HG03442 (cell line): ENCODE data around the gene FTCD.
"Not testable (repeated sequence)": the region's sequence is repeated elsewhere in the genome, so short reads cannot be mapped to it uniquely, and the experiment has no call there.

Source experiments
- ATAC-seq: cut with Tn5 transposase; IDR thresholded peaks from one replicate; pipeline ENCODE4 v1.9.1; 2021; ENCODE audit warnings: mild to moderate bottlenecking, moderate library complexity; ENCODE audit not compliant: unreplicated experiment

FTCD gene

GRCh38 chr21:46171996-46172862 is 16.9 kb upstream of the FTCD start:
- ATAC-seq: no peak

- ATAC-seq: no peak
Observed at GRCh38 chr21:46171585-46171984, 16.2 kb upstream of the FTCD start.

- not testable (repeated sequence) for ATAC-seq
Observed at GRCh38 chr21:46170436-46171193, 15.2 kb upstream of the FTCD start.

- ATAC-seq: no peak
Observed at GRCh38 chr21:46168659-46169386, 13.4 kb upstream of the FTCD start.

DNA sequence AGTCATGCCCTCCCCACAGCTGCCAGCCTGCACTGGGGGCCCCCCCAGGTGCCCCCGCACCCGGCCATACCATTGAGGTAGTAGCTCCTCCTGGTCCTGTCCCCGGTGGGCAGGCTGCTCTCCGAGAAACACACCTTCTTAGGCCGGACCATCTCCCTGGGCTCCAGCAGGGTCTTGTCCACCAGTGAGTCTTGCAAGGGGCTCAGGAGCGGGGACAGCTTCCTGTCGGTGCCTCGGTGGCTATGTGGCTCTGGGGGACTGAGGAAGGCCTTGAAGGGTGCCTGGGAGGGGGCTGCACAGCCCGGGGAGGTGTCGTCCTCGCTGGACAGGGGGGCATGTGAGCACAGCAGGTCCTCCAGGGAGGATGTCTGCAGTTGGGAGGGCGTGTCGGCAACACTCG is 12.9 kb upstream of the FTCD start:
- ATAC-seq: no peak

DNA sequence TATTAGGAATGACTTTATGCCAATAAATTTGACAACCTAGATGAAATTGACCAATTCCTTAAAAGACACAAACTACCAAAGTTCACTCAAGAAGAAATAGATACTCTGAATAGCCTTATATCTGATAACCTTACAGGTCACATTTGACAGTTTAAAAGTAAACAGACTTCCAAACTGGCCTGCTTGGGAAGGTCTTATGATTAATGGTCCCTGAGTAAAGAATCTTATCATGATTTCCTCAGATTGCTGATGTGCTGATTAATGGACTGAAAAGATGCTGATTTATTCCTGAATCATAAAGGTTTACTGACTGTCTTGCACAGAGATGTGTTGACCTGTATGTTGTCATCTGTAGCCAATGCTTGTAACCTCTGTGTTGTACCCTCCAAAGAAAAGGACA is 9.7 kb upstream of the FTCD start:
- ATAC-seq: no peak

- no peak for ATAC-seq
Observed at GRCh38 chr21:46163380-46163779, 8.0 kb upstream of the FTCD start.

DNA sequence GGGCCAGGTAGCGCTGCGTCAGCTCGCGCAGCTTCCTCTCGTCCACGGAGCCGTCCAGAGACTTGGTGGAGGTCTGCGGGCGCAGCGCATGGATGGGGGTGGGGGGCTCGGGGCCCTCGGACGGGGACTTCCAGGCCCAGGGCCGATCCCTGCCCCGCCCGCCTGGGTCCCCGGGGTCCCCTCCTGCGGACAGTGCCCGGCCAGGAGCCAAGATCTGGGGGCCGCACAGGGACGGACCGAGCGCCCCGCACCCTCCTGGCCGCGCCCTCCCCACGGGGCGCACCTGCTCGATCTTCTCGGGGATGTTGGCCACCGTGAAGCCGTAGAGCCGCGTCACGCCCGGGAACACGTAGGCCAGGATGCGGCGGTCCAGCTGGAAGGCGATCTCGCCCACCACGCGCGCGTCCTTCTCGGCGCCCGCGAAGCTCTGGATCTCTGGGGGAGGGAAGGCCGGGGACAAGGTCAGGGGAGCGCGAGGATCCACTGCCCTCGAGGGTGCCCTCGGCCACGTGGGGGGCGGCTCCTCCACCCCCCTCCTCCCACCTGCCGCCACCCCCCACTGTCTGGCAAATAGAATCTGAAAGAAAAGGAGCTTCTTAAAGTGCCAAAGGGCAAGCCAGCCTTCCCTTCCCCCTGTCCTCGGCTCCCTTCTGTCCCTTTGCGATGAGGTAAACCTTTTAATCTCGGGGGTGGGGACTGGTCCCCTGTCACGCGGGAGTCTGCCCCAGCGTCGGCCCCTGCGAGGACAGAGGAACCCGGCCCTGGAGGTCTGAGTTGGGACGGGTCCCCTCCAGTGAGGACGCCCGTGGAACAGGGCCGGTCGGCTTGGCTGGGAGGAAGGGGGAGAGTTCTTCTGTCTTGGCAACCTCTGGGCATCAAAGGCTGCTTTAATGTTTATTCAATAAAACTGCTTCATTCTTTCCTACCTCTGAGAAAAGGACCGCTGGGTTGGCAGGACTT is 6.5 kb upstream of the FTCD start:
- ATAC-seq: no peak

GRCh38 chr21:46160907-46161632 is 5.7 kb upstream of the FTCD start:
- ATAC-seq: no peak

GRCh38 chr21:46160657-46160906 is 5.2 kb upstream of the FTCD start:
- ATAC-seq: no peak

DNA sequence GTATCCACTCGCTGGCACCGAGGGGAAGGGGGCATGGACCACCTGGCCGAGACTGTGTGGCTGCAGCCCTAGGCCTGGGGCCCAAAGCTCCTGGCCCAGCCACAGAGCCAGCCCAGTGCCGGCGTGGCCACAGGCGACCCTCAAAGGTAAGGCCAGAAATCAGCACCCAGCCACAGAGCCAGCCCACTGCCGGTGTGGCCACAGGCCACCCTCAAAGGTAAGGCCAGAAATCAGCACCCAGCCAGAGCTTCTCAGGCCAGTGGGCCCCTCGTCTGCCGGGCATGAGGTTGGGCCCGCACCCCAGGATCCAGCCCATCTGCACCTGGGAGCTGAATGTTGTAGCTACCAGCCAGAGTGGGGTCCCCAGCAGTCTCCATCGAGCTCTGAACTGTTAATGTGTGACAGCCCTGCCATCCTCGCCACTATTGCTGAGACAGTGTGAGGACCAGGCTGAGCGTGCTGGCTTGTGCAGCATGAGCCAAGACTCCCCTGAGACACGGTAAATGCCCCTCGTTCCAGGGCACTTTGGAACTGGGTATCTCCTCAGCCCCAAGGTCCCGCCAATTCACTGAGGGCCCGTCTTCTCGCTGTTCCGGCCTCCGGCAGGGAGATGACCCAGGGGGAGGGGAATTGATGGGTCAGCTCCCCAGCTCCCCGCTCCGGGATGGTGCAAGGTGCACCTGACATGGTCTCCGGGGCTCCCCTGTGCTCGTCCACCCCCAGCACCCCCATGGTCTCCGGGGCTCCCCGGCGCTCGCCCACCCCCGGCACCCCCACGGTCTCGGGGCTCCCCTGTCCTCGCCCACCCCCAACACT is 4.7 kb upstream of the FTCD start:
- ATAC-seq: no peak

- no peak for ATAC-seq
Observed at GRCh38 chr21:46159390-46159789, 4.0 kb upstream of the FTCD start.

GRCh38 chr21:46158666-46159300 is 3.4 kb upstream of the FTCD start:
- ATAC-seq: no peak

DNA sequence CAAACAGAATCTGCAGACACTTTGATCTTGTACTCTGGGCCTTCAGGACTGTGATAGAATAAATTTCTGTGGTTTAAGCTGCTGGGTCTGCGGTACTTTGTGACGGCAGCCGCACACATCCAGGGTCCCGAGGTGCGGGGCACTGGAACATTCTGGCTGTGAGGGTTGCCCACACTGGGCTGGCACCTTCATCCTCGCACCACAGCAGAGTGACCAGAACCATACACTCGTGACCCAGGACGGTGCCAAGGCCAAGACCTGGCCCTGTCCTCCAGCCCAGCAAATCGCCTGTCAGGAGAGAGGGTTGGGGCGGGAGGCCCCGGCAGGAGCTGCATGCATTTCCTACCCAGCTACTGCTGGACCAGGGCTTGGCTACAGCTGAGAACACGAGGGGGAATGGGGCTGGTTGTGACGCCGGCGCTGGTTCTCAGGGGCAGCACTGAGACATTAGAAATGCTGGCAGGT is 2.6 kb upstream of the FTCD start:
- no peak for ATAC-seq

- ATAC-seq: no peak
Observed at GRCh38 chr21:46157396-46157986, 2.1 kb upstream of the FTCD start.

- no peak for ATAC-seq
Observed at GRCh38 chr21:46156678-46157077, 1.3 kb upstream of the FTCD start.

GRCh38 chr21:46156378-46156645 is 933 bp upstream of the FTCD start:
- ATAC-seq: no peak

DNA sequence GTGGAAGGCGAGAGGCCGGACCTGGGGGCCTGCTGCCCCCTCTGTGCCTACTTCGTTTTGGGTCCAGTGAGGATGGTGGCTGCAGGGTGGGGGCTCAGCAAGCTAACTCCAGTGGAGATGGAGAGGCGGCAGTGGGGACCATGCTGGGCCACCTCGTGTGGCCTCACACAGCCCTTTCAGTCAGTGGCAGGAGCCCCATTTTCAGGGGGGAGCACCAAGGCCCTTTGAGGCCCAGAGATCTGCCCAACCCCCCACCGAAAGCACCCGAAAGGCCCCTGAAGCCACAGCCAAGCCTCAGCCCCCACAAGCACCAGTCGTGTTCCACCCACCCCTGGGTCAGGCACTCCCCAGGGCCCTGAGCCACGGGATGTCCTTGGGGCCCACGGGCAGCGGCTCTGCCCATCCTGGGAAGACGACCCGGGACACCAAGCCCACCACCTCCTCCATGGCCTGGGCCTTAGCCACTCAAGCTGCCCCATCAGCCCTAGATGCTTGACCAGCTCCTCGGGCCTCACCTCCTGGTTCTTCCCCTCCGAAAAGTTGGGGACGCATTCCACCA is 345 bp downstream of the FTCD start:
- ATAC-seq: no peak
